ENCODE measurements around the gene CST4.

Gene CST4

GRCh38 chr20:23645575-23645974 lies 43.3 kb downstream of the CST4 start:
- no peak for ATAC-seq
- TF ChIP-seq ZNF565 (CRISPR knock-in tag; conservative IDR thresholded peaks at IDR 0.05; ENCODE audit: low read depth) (no peak), RARB (CRISPR knock-in tag; IDR thresholded peaks at IDR 0.05) (no peak), POU6F1 (CRISPR knock-in tag; IDR thresholded peaks at IDR 0.05; ENCODE audit: borderline replicate concordance, low read depth) (no peak), BACH2 (CRISPR knock-in tag; IDR thresholded peaks at IDR 0.05; ENCODE audit: borderline replicate concordance) (no peak), ISL1 (CRISPR knock-in tag; IDR thresholded peaks at IDR 0.05) (no peak), GLIS3 (CRISPR knock-in tag; IDR thresholded peaks at IDR 0.05) (no peak), TCF4 (CRISPR knock-in tag; IDR thresholded peaks at IDR 0.05; ENCODE audit: borderline replicate concordance) (no peak)
- TF ChIP-seq, protein P1, sequence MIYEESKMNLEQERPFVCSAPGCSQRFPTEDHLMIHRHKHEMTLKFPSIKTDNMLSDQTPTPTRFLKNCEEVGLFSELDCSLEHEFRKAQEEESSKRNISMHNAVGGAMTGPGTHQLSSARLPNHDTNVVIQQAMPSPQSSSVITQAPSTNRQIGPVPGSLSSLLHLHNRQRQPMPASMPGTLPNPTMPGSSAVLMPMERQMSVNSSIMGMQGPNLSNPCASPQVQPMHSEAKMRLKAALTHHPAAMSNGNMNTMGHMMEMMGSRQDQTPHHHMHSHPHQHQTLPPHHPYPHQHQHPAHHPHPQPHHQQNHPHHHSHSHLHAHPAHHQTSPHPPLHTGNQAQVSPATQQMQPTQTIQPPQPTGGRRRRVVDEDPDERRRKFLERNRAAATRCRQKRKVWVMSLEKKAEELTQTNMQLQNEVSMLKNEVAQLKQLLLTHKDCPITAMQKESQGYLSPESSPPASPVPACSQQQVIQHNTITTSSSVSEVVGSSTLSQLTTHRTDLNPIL (CRISPR knock-in tag; IDR thresholded peaks at IDR 0.05; ENCODE audit: low read depth), result no peak

DNA sequence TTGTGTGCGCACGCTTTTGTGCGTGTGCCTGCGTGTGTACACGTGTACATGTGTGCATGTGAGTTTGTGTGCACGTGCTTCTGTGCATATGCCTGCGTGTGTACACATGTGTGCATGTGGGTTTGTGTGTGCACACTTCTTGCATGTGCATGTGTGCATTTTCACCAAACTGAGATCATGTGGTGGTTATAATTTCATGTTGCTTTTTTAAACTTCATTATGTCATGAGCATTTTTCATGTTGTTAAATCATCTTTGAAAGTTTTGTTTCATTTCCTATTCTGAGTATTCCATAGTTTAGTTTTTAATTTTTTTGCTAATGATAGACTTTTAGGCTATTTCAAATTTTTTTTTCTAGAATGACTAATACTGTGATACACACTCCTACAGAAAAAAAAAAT lies 44.7 kb downstream of the CST4 start:
- no peak for TF ChIP-seq POU6F1 (CRISPR knock-in tag; IDR thresholded peaks at IDR 0.05; ENCODE audit: borderline replicate concordance, low read depth)
- no peak for TF ChIP-seq ZC3H10 (CRISPR knock-in tag; IDR thresholded peaks at IDR 0.05)
- TF ChIP-seq, protein P1 (CRISPR knock-in tag; IDR thresholded peaks at IDR 0.05; ENCODE audit: low read depth), result no peak
- no peak for TF ChIP-seq ISL1 (CRISPR knock-in tag; IDR thresholded peaks at IDR 0.05)
- TF ChIP-seq, protein P2, sequence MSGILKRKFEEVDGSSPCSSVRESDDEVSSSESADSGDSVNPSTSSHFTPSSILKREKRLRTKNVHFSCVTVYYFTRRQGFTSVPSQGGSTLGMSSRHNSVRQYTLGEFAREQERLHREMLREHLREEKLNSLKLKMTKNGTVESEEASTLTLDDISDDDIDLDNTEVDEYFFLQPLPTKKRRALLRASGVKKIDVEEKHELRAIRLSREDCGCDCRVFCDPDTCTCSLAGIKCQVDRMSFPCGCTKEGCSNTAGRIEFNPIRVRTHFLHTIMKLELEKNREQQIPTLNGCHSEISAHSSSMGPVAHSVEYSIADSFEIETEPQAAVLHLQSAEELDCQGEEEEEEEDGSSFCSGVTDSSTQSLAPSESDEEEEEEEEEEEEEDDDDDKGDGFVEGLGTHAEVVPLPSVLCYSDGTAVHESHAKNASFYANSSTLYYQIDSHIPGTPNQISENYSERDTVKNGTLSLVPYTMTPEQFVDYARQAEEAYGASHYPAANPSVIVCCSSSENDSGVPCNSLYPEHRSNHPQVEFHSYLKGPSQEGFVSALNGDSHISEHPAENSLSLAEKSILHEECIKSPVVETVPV (CRISPR knock-in tag; IDR thresholded peaks at IDR 0.05), result no peak
- no peak for TF ChIP-seq RARB (CRISPR knock-in tag; IDR thresholded peaks at IDR 0.05)
- TF ChIP-seq TOX (CRISPR knock-in tag; IDR thresholded peaks at IDR 0.05; ENCODE audit: borderline replicate concordance), result no peak
- no peak for TF ChIP-seq ZFP30 (CRISPR knock-in tag; IDR thresholded peaks at IDR 0.05)
- TF ChIP-seq TCF4 (CRISPR knock-in tag; IDR thresholded peaks at IDR 0.05; ENCODE audit: borderline replicate concordance), result no peak
- no peak for TF ChIP-seq BACH2 (CRISPR knock-in tag; IDR thresholded peaks at IDR 0.05; ENCODE audit: borderline replicate concordance)
- TF ChIP-seq CSDC2 (CRISPR knock-in tag; IDR thresholded peaks at IDR 0.05), result no peak
- no peak for TF ChIP-seq PPARA (CRISPR knock-in tag; IDR thresholded peaks at IDR 0.05; ENCODE audit: borderline replicate concordance)
- no peak for TF ChIP-seq ESRRG (CRISPR knock-in tag; IDR thresholded peaks at IDR 0.05)
- no peak for TF ChIP-seq ZNF565 (CRISPR knock-in tag; conservative IDR thresholded peaks at IDR 0.05; ENCODE audit: low read depth)
- TF ChIP-seq ZFP3 (CRISPR knock-in tag; IDR thresholded peaks at IDR 0.05), result no peak
- no peak for ATAC-seq

- no peak for ATAC-seq
- TF ChIP-seq, protein P1 (CRISPR knock-in tag; IDR thresholded peaks at IDR 0.05; ENCODE audit: low read depth), result no peak
- TF ChIP-seq ZC3H10 (CRISPR knock-in tag; IDR thresholded peaks at IDR 0.05) (no peak), GLIS3 (CRISPR knock-in tag; IDR thresholded peaks at IDR 0.05) (no peak), BACH2 (CRISPR knock-in tag; IDR thresholded peaks at IDR 0.05; ENCODE audit: borderline replicate concordance) (no peak), ZNF8 (CRISPR knock-in tag; IDR thresholded peaks at IDR 0.05) (no peak), ZNF565 (CRISPR knock-in tag; conservative IDR thresholded peaks at IDR 0.05; ENCODE audit: low read depth) (no peak), CSDC2 (CRISPR knock-in tag; IDR thresholded peaks at IDR 0.05) (no peak), ZFP30 (CRISPR knock-in tag; IDR thresholded peaks at IDR 0.05) (no peak), RARB (CRISPR knock-in tag; IDR thresholded peaks at IDR 0.05) (no peak), PPARA (CRISPR knock-in tag; IDR thresholded peaks at IDR 0.05; ENCODE audit: borderline replicate concordance) (no peak), ARNTL (CRISPR knock-in tag; IDR thresholded peaks at IDR 0.05; ENCODE audit: borderline replicate concordance, low read depth) (no peak)
- TF ChIP-seq, protein P3, sequence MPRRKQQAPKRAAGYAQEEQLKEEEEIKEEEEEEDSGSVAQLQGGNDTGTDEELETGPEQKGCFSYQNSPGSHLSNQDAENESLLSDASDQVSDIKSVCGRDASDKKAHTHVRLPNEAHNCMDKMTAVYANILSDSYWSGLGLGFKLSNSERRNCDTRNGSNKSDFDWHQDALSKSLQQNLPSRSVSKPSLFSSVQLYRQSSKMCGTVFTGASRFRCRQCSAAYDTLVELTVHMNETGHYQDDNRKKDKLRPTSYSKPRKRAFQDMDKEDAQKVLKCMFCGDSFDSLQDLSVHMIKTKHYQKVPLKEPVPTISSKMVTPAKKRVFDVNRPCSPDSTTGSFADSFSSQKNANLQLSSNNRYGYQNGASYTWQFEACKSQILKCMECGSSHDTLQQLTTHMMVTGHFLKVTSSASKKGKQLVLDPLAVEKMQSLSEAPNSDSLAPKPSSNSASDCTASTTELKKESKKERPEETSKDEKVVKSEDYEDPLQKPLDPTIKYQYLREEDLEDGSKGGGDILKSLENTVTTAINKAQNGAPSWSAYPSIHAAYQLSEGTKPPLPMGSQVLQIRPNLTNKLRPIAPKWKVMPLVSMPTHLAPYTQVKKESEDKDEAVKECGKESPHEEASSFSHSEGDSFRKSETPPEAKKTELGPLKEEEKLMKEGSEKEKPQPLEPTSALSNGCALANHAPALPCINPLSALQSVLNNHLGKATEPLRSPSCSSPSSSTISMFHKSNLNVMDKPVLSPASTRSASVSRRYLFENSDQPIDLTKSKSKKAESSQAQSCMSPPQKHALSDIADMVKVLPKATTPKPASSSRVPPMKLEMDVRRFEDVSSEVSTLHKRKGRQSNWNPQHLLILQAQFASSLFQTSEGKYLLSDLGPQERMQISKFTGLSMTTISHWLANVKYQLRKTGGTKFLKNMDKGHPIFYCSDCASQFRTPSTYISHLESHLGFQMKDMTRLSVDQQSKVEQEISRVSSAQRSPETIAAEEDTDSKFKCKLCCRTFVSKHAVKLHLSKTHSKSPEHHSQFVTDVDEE (CRISPR knock-in tag; IDR thresholded peaks at IDR 0.05), result no peak
- TF ChIP-seq, protein P2 (CRISPR knock-in tag; IDR thresholded peaks at IDR 0.05), result no peak
Measured at GRCh38 chr20:23643659-23644058, 45.2 kb downstream of the CST4 start.

Measured in SK-N-SH treated with all-trans-retinoic acid at 6 μM for 48 hours (cell line).